SK-N-SH (cell line): ENCODE data around the gene HSPA14. TPM values are rescaled to one million over a fixed set of nuclear protein-coding genes. Genes with fewer than 3 reads are reported as not detected.
"Not testable (repeated sequence)": the region's sequence is repeated elsewhere in the genome, so short reads cannot be mapped to it uniquely, and the experiment has no call there.

Experiments
- CTCF ChIA-PET: fragments of 300-600, 350-600 bp; formaldehyde crosslinking; extraction: SDS; loops from one replicate; lab custom pipeline; 2021; lab: Yijun Ruan, JAX
- POLR2A ChIA-PET: fragments of 350-600 bp; sonication (Branson Sonifier 250); formaldehyde crosslinking; extraction: SDS; loops from one replicate; lab custom pipeline; 2020; ENCODE audit warnings: antibody characterized with exemption, inconsistent platforms; lab: Yijun Ruan, JAX
- DNase-seq: peaks from one replicate; pipeline ENCODE4 v3.0.0; 2012
- H2AFZ ChIP-seq: fragments of 200-600 bp; sonication (generic); 2 replicates; pipeline ENCODE4 v1.8.1; 2016; ENCODE audit warnings: antibody characterized with exemption, mild to moderate bottlenecking, low read depth
- H3F3A ChIP-seq: fragments of 200-600 bp; sonication (generic); replicated peaks from 2 replicates; pipeline ENCODE3; 2016; ENCODE audit warnings: antibody characterized with exemption, mild to moderate bottlenecking; ENCODE audit not compliant: insufficient read depth
- H3K27ac ChIP-seq, 2 experiments: fragments of 200-500 bp in 1 of 2; fragments of 200-600 bp in 1 of 2; sonication (Bioruptor generic) in 1 of 2; sonication (generic), shearing (Covaris generic) in 1 of 2; 2 replicates each; pipeline versions ENCODE4 v1.5.1 to v1.6.1; 2014 to 2016; ENCODE audit warnings: low read depth in 2 of 2, inconsistent platforms in 1 of 2, low read length in 1 of 2, mild to moderate bottlenecking in 1 of 2, mixed read lengths in 1 of 2
- H3K27me3 ChIP-seq: fragments of 200-600 bp; sonication (generic), shearing (Covaris generic); 2 replicates; pipeline ENCODE4 v1.6.1; 2016; ENCODE audit warnings: mixed run types; ENCODE audit not compliant: insufficient read depth
- H3K36me3 ChIP-seq, 2 experiments: fragments of 200-500 bp in 1 of 2; fragments of 200-600 bp in 1 of 2; sonication (Bioruptor generic) in 1 of 2; sonication (generic) in 1 of 2; replicated peaks in 1 of 2; 2 replicates each; pipeline versions ENCODE3 to v1.5.1; 2014 to 2016; ENCODE audit warnings: low read length in 1 of 2, mild to moderate bottlenecking in 1 of 2; ENCODE audit not compliant: insufficient read depth in 2 of 2, control insufficient read depth in 1 of 2
- H3K4me1 ChIP-seq, 2 experiments: fragments of 200-500 bp in 1 of 2; fragments of 200-600 bp in 1 of 2; sonication (Bioruptor generic) in 1 of 2; sonication (generic), shearing (Covaris generic) in 1 of 2; 2 replicates each; pipeline versions ENCODE4 v1.5.1 to v1.6.1; 2014 to 2016; ENCODE audit warnings: low read depth in 1 of 2, low read length in 1 of 2, mixed run types in 1 of 2; ENCODE audit not compliant: insufficient read depth in 2 of 2, control insufficient read depth in 1 of 2
- H3K4me2 ChIP-seq: fragments of 200-600 bp; sonication (generic), shearing (Covaris generic); 2 replicates; pipeline ENCODE4 v1.6.1; 2017; ENCODE audit warnings: mixed run types
- H3K4me3 ChIP-seq, 2 experiments: fragments of 200-500 bp in 1 of 2; fragments of 200-600 bp in 1 of 2; sonication (Bioruptor generic) in 1 of 2; sonication (generic), shearing (Covaris generic) in 1 of 2; 2 replicates each; pipeline versions ENCODE4 v1.5.1 to v1.8.1; 2014 to 2016; ENCODE audit warnings: low read depth in 2 of 2, inconsistent platforms in 1 of 2, low read length in 1 of 2, mild to moderate bottlenecking in 1 of 2, mixed read lengths in 1 of 2, moderate library complexity in 1 of 2
- H3K79me2 ChIP-seq: fragments of 200-600 bp; sonication (generic); 2 replicates; pipeline ENCODE4 v1.8.1; 2017; ENCODE audit warnings: mild to moderate bottlenecking; ENCODE audit not compliant: insufficient read depth
- H3K9ac ChIP-seq: fragments of 200-600 bp; sonication (generic); 2 replicates; pipeline ENCODE4 v1.6.1; 2017; ENCODE audit warnings: mixed run types
- H3K9me2 ChIP-seq: fragments of 200-600 bp; sonication (generic); 2 replicates; pipeline ENCODE4 v1.6.1; 2017; ENCODE audit warnings: mixed run types
- H3K9me3 ChIP-seq: fragments of 200-600 bp; sonication (generic); 2 replicates; pipeline ENCODE4 v1.6.1; 2017; ENCODE audit warnings: mixed run types, mild to moderate bottlenecking, moderate library complexity
- H4K20me1 ChIP-seq: fragments of 200-600 bp; sonication (generic); 2 replicates; pipeline ENCODE4 v1.6.1; 2017; ENCODE audit warnings: mild to moderate bottlenecking, mixed run types; ENCODE audit not compliant: insufficient read depth
- ELF1 ChIP-seq: IDR thresholded peaks from 2 replicates; pipeline ENCODE4 v1.4.0; 2012
- FOSL2 ChIP-seq: IDR thresholded peaks from 2 replicates; pipeline ENCODE4 v1.4.0; 2012; ENCODE audit warnings: low read depth, mild to moderate bottlenecking, moderate library complexity, borderline replicate concordance
- GABPA ChIP-seq: IDR thresholded peaks from 2 replicates; pipeline ENCODE4 v1.4.0; 2012; ENCODE audit warnings: low read depth, mild to moderate bottlenecking
- RAD21 ChIP-seq: IDR thresholded peaks from 2 replicates; pipeline ENCODE4 v1.6.1; 2012; ENCODE audit warnings: mild to moderate bottlenecking, low read length
- RCOR1 ChIP-seq: fragments of 150-350 bp; IDR thresholded peaks from 2 replicates; pipeline ENCODE4 v1.6.1; 2017; ENCODE audit warnings: antibody characterized with exemption, low read length
- RFX5 ChIP-seq: IDR thresholded peaks from 2 replicates; pipeline ENCODE4 v1.6.1; 2012; ENCODE audit warnings: mild to moderate bottlenecking, improper control_type of control experiment, low read length
- RXRA ChIP-seq: IDR thresholded peaks from 2 replicates; pipeline ENCODE4 v1.4.0; 2012; ENCODE audit warnings: low read depth, mild to moderate bottlenecking, borderline replicate concordance
- SIN3A ChIP-seq: IDR thresholded peaks from 2 replicates; pipeline ENCODE4 v1.6.1; 2012; ENCODE audit warnings: low read depth, mild to moderate bottlenecking, low read length, moderate library complexity, borderline replicate concordance
- SMC3 ChIP-seq: IDR thresholded peaks from 2 replicates; pipeline ENCODE4 v1.6.1; 2012; ENCODE audit warnings: low read depth, low read length, improper control_type of control experiment
- TEAD4 ChIP-seq: IDR thresholded peaks from 2 replicates; pipeline ENCODE4 v1.4.0; 2012; ENCODE audit warnings: mild to moderate bottlenecking, borderline replicate concordance; ENCODE audit not compliant: insufficient read depth
- WGBS: methylation state at CpG from one replicate; pipeline ENCODE4 v1.1.6; 2017; ENCODE audit warnings: low lambda C conversion rate; 5-methylcytosine and 5-hydroxymethylcytosine counted together
- polyA plus RNA-seq, 3 experiments: library from polyadenylated mRNA; depleted of rRNA; stranded (reverse); fragments of >200 nt; gene quantifications; 2 replicates each; pipeline ENCODE4 v1.2.3, GENCODE V29; 2012
- TF ChIP-seq, protein P1 (sequence below): fragments of 150-350 bp; IDR thresholded peaks from 2 replicates; pipeline ENCODE4 v1.6.1; 2016; ENCODE audit warnings: mild to moderate bottlenecking, low read depth, low read length
- TF ChIP-seq, protein P2 (sequence below): IDR thresholded peaks from 2 replicates; pipeline ENCODE4 v1.4.0; 2012; ENCODE audit warnings: low read depth, borderline replicate concordance
- TF ChIP-seq, protein P3 (sequence below): IDR thresholded peaks from 2 replicates; pipeline ENCODE4 v1.4.0; 2012; ENCODE audit warnings: low read depth
- TF ChIP-seq, protein P4 (sequence below): IDR thresholded peaks from 2 replicates; pipeline ENCODE4; 2012

HSPA14 gene
- polyA plus RNA-seq, 1 of the 3 experiments (the other 2 are of a cell fraction): 8.8 TPM

DNA sequence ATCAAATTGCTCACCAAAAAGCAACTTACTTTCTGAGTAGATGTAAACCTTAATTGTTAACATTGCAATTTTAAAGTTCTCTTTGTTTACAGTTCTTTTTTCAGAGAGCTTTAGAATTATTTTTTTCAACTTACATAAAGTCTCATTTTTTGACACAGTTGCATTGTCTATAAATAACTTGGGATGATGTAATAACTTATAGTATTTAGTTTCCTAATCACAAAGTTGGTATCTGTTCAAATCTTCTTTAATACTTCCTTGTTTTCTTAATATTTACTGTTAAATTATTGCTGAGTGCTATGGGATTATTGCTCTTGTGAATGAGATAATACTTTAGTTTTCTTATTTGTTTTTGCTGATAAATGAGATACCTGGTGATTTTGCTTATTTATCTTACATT, 21.7 kb downstream of the HSPA14 start (continued):
- TF ChIP-seq, protein P1, sequence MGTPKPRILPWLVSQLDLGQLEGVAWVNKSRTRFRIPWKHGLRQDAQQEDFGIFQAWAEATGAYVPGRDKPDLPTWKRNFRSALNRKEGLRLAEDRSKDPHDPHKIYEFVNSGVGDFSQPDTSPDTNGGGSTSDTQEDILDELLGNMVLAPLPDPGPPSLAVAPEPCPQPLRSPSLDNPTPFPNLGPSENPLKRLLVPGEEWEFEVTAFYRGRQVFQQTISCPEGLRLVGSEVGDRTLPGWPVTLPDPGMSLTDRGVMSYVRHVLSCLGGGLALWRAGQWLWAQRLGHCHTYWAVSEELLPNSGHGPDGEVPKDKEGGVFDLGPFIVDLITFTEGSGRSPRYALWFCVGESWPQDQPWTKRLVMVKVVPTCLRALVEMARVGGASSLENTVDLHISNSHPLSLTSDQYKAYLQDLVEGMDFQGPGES: no peak
- no peak for TF ChIP-seq TEAD4

DNA sequence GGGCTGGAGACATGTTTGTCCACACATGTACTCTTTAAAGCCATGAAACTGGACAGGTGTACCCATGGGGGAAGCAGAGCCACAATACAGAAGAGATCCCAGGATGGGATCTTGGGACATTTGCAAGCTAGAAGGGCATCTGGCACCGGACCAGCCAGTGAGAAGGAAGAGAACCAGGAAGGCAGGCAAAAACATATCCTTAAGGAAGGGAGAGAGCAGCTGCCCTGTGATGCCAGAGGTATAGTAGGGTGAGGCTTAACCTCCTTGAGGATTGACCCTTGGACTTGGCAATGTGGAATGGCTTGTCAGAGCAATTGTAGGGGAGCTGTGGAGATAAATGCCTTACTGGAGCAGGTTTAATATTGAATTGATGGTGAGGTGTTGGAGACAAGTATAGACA, 22.7 kb downstream of the HSPA14 start:
- DNase-seq: no peak
- Histone ChIP-seq H3K9ac (no peak overlapping the region), H3K27ac (no peak overlapping the region), H3K79me2 (no peaks in the 10 kb centered on the region), H3F3A (no peaks in the 10 kb centered on the region), H3K4me1 (no peaks in the 10 kb centered on the region; a peak in 2 of 4 replicates), H3K27me3 (no peaks in the 10 kb centered on the region), H3K9me3 (no peaks in the 10 kb centered on the region), H3K9me2 (no peaks in the 10 kb centered on the region), H3K4me3 (no peak overlapping the region), H2AFZ (no peak overlapping the region), H3K36me3 (peaks cover 11 to 20% of the 10 kb centered on the region in 2 experiments), H4K20me1 (no peaks in the 10 kb centered on the region), H3K4me2 (no peak overlapping the region)
- TF ChIP-seq RCOR1: no peak
- TF ChIP-seq RXRA: no peak
- TF ChIP-seq GABPA: no peak
- no peak for TF ChIP-seq RAD21
- TF ChIP-seq, protein P2, sequence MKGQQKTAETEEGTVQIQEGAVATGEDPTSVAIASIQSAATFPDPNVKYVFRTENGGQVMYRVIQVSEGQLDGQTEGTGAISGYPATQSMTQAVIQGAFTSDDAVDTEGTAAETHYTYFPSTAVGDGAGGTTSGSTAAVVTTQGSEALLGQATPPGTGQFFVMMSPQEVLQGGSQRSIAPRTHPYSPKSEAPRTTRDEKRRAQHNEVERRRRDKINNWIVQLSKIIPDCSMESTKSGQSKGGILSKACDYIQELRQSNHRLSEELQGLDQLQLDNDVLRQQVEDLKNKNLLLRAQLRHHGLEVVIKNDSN: no peak
- TF ChIP-seq, protein P3, sequence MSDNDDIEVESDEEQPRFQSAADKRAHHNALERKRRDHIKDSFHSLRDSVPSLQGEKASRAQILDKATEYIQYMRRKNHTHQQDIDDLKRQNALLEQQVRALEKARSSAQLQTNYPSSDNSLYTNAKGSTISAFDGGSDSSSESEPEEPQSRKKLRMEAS: no peak
- no peak for TF ChIP-seq SIN3A
- TF ChIP-seq FOSL2: no peak
- TF ChIP-seq, protein P4, sequence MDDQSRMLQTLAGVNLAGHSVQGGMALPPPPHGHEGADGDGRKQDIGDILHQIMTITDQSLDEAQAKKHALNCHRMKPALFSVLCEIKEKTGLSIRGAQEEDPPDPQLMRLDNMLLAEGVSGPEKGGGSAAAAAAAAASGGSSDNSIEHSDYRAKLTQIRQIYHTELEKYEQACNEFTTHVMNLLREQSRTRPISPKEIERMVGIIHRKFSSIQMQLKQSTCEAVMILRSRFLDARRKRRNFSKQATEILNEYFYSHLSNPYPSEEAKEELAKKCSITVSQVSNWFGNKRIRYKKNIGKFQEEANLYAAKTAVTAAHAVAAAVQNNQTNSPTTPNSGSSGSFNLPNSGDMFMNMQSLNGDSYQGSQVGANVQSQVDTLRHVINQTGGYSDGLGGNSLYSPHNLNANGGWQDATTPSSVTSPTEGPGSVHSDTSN: no peak
- TF ChIP-seq RFX5: no peak
- no peak for TF ChIP-seq ELF1
- no peak for TF ChIP-seq SMC3
- CTCF ChIA-PET: interaction anchor here (0.6 to 1.2 kb wide), 2 partner anchors 42 to 324 kb away, joined by 3 read pairs; no protein-coding TSS in a partner anchor
- POLR2A ChIA-PET: no interaction called here
- WGBS: 100% methylated on average over 1 of the region's 1 CpG

DNA sequence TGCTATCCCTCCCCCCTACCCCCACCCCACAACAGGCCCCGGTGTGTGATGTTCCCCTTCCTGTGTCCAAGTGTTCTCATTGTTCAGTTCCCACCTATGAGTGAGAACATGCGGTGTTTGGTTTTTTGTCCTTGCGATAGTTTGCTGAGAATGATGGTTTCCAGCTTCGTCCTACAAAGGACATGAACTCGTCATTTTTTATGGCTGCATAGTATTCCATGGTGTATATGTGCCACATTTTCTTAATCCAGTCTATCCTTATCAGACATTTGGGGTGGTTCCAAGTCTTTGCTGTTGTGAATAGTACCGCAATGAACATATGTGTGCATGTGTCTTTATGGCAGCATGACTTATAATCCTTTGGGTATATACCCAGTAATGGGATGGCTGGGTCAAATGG, 26.4 kb downstream of the HSPA14 start:
- H4K20me1 ChIP-seq, H3K9ac ChIP-seq, H3F3A ChIP-seq, H3K79me2 ChIP-seq, POLR2A ChIA-PET, H3K4me3 ChIP-seq, H3K4me1 ChIP-seq, H3K27ac ChIP-seq, CTCF ChIA-PET, H3K27me3 ChIP-seq, H3K4me2 ChIP-seq, DNase-seq, H3K9me2 ChIP-seq, H2AFZ ChIP-seq, H3K9me3 ChIP-seq: not testable (repeated sequence)
- H3K36me3 ChIP-seq: peaks cover 26 to 27% of the 10 kb centered on the region in 2 experiments
- WGBS: 90% methylated on average over 6 of the region's 6 CpGs

DNA sequence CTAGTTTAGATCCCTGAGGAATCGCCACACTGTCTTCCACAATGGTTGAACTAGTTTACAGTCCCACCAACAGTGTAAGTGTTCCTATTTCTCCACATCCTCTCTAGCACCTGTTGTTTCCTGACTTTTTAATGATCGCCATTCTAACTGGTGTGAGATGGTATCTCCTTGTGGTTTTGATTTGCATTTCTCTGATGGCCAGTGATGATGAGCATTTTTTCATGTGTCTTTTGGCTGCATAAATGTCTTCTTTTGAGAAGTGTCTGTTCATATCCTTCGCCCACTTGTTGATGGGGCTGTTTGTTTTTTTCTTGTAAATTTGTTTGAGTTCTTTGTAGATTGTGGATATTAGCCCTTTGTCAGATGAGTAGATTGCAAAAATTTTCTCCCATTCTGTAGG, 26.8 kb downstream of the HSPA14 start:
- H2AFZ ChIP-seq, H3K79me2 ChIP-seq, POLR2A ChIA-PET, H3K9me2 ChIP-seq, H3K27ac ChIP-seq, H3K4me3 ChIP-seq, CTCF ChIA-PET, H3K27me3 ChIP-seq, DNase-seq, H3K4me1 ChIP-seq, H4K20me1 ChIP-seq, H3K9ac ChIP-seq, H3F3A ChIP-seq, H3K9me3 ChIP-seq, H3K4me2 ChIP-seq: not testable (repeated sequence)
- 95% methylated on average over 3 of the region's 3 CpGs for WGBS
- H3K36me3 ChIP-seq: peaks cover 30% of the 10 kb centered on the region in 2 experiments
